PC-3 (cell line): ENCODE results near the gene SH3BP5L.

Experiments used
- EZH2 ChIP-seq: fragments of 300-600 bp; sonication (generic); IDR thresholded peaks from one replicate; pipeline ENCODE4 v1.6.1; 2017; ENCODE audit warnings: antibody characterized with exemption, mild to moderate bottlenecking, low read length; ENCODE audit not compliant: unreplicated experiment
- EZH2phosphoT487 ChIP-seq: fragments of 300-600 bp; sonication (generic); IDR thresholded peaks from 2 replicates; pipeline ENCODE4 v1.6.1; 2018; ENCODE audit warnings: mild to moderate bottlenecking, antibody characterized with exemption, low read length, borderline replicate concordance
- TF ChIP-seq, protein P1 (sequence below): fragments of 300-600 bp; sonication (generic); conservative IDR thresholded peaks from 2 replicates; pipeline ENCODE4 v1.5.1; 2017; ENCODE audit warnings: antibody characterized with exemption, low read depth, mild to moderate bottlenecking, low read length

DNA sequence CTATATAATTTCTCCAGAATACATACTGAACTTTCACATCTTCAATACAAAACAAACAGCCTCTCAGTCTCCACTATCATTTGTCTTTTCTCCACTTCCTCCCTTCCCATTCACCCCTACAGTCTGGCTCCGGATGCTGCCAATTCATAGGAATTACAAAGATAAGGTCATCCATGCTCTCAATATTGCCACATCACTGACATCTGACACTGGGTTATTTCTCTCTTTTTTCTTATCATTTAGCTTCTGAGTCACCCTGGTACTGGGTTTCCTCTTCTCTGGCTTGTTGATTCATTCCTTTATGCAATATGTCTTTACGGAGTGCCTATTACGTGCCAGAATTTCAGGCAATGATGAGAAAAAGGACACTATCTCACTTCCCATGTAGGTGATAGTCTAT, 3.1 kb upstream of the SH3BP5L start:
- TF ChIP-seq, protein P1, sequence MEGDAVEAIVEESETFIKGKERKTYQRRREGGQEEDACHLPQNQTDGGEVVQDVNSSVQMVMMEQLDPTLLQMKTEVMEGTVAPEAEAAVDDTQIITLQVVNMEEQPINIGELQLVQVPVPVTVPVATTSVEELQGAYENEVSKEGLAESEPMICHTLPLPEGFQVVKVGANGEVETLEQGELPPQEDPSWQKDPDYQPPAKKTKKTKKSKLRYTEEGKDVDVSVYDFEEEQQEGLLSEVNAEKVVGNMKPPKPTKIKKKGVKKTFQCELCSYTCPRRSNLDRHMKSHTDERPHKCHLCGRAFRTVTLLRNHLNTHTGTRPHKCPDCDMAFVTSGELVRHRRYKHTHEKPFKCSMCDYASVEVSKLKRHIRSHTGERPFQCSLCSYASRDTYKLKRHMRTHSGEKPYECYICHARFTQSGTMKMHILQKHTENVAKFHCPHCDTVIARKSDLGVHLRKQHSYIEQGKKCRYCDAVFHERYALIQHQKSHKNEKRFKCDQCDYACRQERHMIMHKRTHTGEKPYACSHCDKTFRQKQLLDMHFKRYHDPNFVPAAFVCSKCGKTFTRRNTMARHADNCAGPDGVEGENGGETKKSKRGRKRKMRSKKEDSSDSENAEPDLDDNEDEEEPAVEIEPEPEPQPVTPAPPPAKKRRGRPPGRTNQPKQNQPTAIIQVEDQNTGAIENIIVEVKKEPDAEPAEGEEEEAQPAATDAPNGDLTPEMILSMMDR: no peak
- TF ChIP-seq EZH2: no peak
- TF ChIP-seq EZH2phosphoT487: no peak
